GM18870 (cell line): ENCODE measurements around the gene NFKBIE.
"Not testable (repeated sequence)": the region's sequence is repeated elsewhere in the genome, so short reads cannot be mapped to it uniquely, and the experiment has no call there.

Experiments used
- ATAC-seq: cut with Tn5 transposase; IDR thresholded peaks from one replicate; pipeline ENCODE4 v1.9.1; 2021; ENCODE audit warnings: moderate library complexity; ENCODE audit not compliant: unreplicated experiment

NFKBIE gene

DNA sequence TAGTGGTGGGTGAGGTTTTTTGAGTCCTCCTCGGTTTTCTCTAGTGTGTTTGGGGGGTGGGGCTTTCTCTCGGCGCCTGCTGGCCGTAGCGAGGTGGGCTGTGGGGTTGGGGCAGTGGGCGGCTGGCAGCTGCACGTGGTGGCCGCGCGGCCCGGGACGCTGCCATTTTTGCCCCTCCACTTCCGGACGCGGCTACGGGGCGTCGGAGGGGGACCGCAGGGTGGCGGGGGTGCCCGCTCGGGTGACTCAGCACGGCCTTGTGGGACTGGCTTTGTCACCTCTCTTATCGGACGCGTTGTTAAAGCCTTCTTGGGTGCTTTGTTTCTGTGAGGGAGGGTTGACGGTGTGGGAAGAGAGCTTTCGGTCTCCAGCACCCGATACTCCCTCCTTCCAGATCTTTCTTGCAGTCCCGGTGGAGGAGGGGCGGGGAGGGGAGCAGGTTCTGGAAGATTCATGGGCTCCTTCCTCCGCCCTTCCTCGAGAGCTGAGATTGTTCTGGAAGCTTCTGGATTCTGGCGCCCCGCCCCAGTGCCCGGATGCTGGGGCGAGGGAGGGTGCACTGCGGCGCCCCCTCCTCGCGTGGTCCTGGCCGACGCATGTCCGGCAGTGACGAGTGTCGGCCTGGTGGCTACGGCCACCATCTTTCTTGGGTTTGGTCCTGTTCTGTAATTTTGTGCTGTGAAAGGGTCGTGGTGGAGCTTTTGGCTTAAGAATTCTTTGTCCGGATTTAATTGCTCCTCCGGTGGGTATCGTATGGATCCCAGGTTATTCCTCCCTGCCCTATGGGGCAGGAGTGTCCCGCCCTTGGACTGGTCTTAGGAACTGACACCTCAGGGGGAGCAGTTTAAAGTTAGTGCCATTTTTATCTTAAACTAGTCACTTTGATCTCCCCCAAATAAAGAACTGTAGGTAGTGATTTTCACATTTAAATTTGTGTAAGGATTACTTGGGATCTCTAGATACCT, 17.7 kb downstream of the NFKBIE start:
- ATAC-seq = peak; percentile 20

DNA sequence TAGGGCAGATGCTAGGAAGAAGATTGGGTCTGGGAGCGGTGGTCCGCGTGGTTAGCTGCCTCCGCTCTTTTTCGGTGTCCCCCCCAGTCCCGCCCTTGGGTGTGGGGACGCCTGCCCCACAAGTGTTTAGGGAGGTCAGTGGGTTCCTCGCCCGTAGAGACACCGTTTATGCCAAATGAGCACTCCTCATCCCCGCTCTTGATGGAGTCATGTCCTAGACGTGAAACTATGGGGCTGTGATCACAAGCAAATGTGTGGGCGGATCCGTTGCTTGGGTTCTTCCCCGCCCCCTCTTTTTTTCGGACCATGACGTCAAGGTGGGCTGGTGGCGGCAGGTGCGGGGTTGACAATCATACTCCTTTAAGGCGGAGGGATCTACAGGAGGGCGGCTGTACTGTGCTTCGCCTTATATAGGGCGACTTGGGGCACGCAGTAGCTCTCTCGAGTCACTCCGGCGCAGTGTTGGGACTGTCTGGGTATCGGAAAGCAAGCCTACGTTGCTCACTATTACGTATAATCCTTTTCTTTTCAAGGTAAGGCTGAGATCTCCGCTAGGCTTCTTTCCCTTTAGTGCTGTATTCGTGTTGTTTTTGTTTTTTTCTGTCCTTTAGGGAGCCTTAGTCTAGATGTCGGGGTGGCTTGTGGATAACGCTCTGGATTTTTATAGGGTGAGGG, 18.6 kb downstream of the NFKBIE start, which contains the start of gene HSP90AB1:
TSS of gene HSP90AB1 (plus strand) at position 439 of the 675 bp plus-strand sequence. CDS start 1,529 bp downstream, outside the sequence.
- ATAC-seq = peak; percentile 62

- ATAC-seq = peak; percentile 31
These were observed 19.3 kb downstream of the NFKBIE start for GRCh38 chr6:44245912-44246662.

DNA sequence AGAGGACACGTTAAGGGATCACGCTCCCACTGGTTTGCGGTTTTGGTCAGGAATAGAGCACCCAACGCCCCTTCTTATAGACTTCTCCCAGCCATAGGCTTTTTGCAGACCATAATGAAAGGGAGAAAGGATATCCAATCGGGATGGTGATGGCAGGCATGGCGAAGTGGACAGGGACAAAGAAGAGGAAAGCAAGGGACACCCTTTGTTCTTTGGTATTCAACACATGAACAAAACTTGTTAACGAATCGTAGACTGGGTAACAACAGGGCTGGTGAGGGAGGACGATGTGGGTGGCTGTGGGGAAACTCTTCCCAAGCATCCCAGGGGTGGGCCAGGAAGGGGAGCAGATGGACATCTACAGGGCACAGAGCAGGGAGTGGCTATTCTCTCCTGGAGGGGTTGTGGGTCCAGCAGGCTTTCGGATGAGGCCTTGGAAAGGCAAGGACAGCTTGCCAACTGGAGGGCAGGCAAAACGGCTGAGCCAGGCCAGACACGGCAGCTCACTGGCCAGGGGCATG, 19.9 kb downstream of the NFKBIE start:
- no peak for ATAC-seq

DNA sequence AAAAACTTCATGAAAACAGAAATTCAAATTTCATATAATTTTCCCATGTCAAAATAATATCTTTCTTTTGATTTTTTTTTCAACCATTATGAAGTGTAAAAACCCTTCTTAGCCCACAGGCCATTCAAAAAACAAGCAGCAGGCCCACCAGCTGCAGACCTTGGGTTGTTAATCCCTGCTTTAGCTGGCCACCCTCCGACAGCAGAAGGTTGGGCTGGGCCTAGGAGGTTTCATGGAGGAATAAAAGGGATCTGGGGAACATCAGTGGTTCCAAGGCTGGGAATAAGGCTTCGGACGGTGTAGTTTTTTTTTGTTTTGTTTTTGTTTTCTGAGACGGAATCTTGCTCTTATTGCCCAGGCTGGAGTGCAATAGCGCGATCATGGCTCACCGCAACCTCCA, 22.0 kb downstream of the NFKBIE start:
- ATAC-seq = no peak

DNA sequence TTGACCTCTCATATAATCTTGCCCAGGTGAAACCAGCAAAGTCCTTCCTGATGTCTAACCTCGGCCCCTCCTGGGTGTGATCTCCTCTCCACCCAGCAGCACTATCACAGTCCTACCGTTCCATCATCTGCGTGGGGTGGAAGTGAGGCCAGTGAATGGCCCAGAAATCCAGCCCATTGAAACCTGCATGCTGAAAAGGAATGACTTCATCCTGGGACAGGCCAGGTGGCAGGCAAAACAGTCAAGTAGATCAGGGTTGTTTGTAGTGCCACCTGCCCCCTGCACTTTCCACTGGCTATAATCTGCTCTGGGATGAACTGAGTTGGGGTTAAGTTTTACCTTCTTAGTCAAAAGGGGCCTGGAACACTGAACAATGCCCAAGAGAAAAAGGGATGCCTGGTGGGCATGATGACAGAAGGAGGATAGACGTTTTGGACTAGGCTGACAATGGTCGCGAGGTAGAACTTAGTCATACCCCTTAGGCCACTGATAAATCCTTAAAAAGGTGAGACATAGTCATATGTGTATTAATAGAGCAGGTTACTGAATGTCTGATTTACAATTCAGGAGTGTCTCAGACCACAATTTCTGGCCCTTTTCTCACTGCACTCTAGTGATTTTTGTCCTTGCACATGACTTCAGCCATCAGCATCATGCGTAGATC, 26.5 kb downstream of the NFKBIE start:
- no peak for ATAC-seq

- no peak for ATAC-seq
These were observed 27.4 kb downstream of the NFKBIE start for GRCh38 chr6:44237813-44238433.

DNA sequence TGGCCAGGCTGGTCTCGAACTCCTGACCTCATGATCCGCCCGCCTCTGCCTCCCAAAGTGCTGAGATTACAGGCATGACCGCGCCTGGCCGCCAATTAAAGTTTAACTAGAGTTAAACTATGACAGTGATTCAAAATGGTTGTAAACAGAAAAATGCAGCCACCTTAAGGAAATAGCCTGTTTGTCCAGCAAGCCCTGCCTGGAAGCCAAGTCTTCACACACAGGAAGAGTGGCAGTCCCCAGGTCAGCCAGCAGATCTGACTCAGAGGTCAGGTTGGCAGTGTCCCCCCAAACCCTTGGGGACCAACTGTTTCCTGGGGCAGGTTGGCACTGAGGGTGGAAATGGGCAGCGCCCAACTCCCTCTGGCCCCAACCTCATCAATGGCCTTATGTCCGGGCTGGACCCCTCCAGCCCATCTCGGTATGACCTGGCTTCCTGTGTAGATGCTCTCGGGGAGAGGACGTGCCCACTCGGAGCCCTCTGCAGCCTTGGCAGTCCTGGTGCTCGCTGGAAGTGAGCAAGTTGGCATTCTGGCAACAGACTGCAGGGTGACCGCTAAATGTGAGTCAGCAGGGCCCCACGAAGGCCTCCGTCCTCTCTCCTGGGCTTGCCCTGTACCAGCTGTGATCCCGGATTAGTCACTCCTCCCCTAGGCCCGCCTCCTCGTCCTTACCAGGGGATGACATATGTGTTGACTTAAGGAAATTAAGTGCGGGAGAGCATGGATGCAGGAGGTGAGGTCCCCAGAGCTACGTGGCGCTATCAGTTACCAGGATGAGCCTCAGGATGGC, 28.1 kb downstream of the NFKBIE start:
- no peak for ATAC-seq

- ATAC-seq = no peak
These were observed 29.3 kb downstream of the NFKBIE start for GRCh38 chr6:44235891-44236516.

- ATAC-seq = no peak
These were observed 30.1 kb downstream of the NFKBIE start for GRCh38 chr6:44235269-44235668.

- no peak for ATAC-seq
These were observed 31.0 kb downstream of the NFKBIE start for GRCh38 chr6:44234101-44235025.

DNA sequence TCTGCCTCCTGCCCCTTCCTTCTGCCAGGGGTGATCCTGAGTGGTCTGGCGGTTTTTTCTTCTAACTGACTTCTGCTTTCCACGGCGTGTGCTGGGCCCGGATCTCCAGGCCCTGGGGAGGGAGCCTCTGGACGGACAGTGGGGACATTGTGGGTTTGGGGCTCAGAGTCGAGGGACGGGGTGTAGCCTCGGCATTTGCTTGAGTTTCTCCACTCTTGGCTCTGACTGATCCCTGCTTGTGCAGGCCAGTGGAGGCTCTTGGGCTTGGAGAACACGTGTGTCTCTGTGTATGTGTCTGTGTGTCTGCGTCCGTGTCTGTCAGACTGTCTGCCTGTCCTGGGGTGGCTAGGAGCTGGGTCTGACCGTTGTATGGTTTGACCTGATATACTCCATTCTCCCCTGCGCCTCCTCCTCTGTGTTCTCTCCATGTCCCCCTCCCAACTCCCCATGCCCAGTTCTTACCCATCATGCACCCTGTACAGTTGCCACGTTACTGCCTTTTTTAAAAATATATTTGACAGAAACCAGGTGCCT, 31.7 kb downstream of the NFKBIE start:
- ATAC-seq = no peak

- ATAC-seq = no peak
These were observed 32.4 kb downstream of the NFKBIE start for GRCh38 chr6:44232676-44233566.

DNA sequence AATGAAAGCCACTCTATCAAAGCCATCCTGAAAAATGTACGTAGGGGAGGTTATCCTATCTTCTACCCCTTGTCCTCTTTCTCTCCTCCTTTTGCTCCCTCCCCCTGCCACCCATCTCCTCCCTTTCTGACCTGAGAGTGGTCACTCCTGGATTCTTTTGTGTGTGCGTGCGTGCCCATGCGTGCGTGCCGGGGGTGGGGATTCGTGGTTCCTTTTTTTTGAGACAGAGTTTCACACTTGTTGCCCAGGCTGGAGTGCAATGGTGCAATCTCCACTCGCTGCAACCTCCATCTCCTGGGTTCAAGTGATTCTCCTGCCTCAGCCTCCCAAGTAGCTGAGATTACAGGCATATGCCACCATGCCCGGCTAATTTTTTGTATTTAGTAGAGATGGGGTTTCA, 33.9 kb downstream of the NFKBIE start:
- ATAC-seq = not testable (repeated sequence)

DNA sequence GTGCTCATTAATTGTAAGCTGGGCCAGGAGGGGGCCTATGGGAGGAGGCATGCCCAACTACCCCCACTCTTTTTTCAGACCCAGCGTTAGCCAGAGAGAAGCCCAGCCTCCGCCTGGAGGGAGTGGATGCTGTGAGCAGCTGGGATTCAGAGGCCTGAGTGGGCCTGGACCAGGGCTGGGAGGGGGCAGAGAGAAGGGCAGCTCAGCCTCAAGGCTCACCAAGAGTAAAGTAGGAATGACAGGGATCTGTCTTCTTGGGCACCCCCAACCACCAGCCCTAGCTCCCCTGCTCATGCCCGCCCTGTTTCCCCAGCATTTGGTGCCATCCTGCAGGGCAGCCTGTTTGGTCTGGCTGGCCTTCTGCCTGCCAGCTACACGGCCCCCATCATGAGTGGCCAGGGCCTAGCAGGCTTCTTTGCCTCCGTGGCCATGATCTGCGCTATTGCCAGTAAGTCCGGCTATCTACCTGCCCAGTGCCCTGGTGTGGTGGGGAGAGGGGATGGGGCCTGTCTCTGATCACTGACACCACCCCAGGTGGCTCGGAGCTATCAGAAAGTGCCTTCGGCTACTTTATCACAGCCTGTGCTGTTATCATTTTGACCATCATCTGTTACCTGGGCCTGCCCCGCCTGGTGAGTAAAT, 35.2 kb downstream of the NFKBIE start:
- ATAC-seq = no peak
